ENCODE measurements around the gene BNIP3.

BNIP3 gene

DNA sequence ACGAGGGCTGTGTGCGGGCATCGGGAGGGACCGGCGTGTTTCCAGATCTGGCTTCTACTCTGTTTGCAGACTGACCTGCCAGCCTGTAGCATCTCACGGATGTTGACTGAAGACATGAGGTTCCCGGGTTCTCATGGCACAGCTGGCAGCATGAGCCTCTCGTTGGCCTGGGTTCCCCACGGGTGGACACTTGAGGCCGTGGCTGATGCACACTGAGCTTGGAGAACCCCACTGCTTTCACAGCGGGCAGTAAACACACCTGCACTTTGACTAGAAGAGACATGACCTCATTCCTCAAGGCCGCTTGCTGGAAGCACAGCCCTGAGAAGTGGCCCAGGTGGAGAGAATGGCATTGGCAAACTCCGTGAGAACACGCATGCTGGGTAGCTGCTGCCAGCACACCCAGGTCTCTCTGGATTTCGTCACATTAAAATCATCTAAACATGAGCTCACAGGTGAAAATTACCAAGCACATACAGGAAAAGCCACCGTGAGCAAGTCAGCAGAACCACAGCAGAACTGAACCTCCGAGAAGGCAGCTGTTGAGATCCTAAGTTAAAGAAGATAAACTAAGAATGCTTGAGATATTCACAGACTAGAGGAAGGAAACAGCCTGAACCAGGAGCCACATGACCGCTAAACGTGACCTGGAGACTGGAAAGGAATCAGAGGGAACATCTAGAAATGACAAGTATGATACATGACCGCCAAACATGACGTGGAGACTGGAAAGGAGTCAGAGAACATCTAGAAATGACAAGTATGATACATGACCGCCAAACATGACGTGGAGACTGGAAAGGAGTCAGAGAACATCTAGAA is 32.5 kb downstream of the BNIP3 start:
- Histone ChIP-seq H3K9me3 (ENCODE audit: insufficient read depth, low read length, severe bottlenecking) (no peaks in the 10 kb centered on the region), H3K4me1 (ENCODE audit: insufficient read depth, low read length) (no peaks in the 10 kb centered on the region), H3K36me3 (ENCODE audit: insufficient read depth, low read length) (peaks cover 88% of the 10 kb centered on the region), H4K20me1 (ENCODE audit: insufficient read depth, low read length) (peaks cover 22% of the 10 kb centered on the region), H3K4me3 (ENCODE audit: low read depth in 1 of 2, low read length in 2 of 2) (no peak overlapping the region), H3K27ac (ENCODE audit: low read length) (no peak overlapping the region), H2AFZ (ENCODE audit: low read depth, low read length) (no peak overlapping the region), H3K4me2 (ENCODE audit: insufficient read depth, low read length) (no peak overlapping the region), H3K9ac (ENCODE audit: low read depth, low read length) (no peak overlapping the region), H3K79me2 (ENCODE audit: insufficient read depth, low read length) (no peaks in the 10 kb centered on the region), H3K27me3 (ENCODE audit: insufficient read depth, low read length, poor library complexity) (no peaks in the 10 kb centered on the region)
- TF ChIP-seq, protein P1, sequence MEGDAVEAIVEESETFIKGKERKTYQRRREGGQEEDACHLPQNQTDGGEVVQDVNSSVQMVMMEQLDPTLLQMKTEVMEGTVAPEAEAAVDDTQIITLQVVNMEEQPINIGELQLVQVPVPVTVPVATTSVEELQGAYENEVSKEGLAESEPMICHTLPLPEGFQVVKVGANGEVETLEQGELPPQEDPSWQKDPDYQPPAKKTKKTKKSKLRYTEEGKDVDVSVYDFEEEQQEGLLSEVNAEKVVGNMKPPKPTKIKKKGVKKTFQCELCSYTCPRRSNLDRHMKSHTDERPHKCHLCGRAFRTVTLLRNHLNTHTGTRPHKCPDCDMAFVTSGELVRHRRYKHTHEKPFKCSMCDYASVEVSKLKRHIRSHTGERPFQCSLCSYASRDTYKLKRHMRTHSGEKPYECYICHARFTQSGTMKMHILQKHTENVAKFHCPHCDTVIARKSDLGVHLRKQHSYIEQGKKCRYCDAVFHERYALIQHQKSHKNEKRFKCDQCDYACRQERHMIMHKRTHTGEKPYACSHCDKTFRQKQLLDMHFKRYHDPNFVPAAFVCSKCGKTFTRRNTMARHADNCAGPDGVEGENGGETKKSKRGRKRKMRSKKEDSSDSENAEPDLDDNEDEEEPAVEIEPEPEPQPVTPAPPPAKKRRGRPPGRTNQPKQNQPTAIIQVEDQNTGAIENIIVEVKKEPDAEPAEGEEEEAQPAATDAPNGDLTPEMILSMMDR (IDR thresholded peaks at IDR 0.05; ENCODE audit: borderline replicate concordance, extremely low read depth, low read length, poor library complexity, severe bottlenecking): no peak
- no peak for TF ChIP-seq EZH2 (IDR thresholded peaks at IDR 0.05; ENCODE audit: borderline replicate concordance, low read depth, low read length, severe bottlenecking)
- ATAC-seq (ENCODE audit: insufficient read depth, low read depth): no peak
- DNase-seq: no peak

DNA sequence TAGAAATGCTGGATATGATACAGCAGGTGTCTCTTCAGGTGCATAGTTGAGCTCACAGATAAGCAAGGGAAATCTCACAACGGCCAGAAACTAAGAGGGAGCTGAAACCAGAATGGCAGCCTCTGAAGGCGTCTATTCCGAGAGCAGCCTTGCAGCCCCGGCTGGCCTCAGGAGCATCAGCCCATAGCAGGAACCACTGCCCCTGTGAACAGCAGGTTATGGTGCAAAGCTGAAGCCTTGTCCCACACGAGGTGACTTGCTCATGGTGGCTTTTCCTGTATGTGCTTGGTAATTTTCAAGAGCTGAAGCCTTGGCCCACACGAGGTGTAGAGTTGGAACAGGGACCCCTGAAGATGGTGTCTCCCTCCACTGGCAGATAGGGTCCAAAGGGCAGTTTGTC is 33.2 kb downstream of the BNIP3 start:
- H2AFZ ChIP-seq (ENCODE audit: low read depth, low read length): no peak overlapping the region
- DNase-seq (no peak), ATAC-seq (ENCODE audit: insufficient read depth, low read depth) (no peak)
- peaks cover 18% of the 10 kb centered on the region for H4K20me1 ChIP-seq (ENCODE audit: insufficient read depth, low read length)
- H3K79me2 ChIP-seq (ENCODE audit: insufficient read depth, low read length): no peaks in the 10 kb centered on the region
- peaks cover 88% of the 10 kb centered on the region for H3K36me3 ChIP-seq (ENCODE audit: insufficient read depth, low read length)
- H3K4me2 ChIP-seq (ENCODE audit: insufficient read depth, low read length): no peak overlapping the region
- no peaks in the 10 kb centered on the region for H3K4me1 ChIP-seq (ENCODE audit: insufficient read depth, low read length)
- no peak overlapping the region for H3K27ac ChIP-seq (ENCODE audit: low read length)
- H3K27me3 ChIP-seq (ENCODE audit: insufficient read depth, low read length, poor library complexity): no peaks in the 10 kb centered on the region
- no peak overlapping the region for H3K4me3 ChIP-seq (ENCODE audit: low read depth in 1 of 2, low read length in 2 of 2)
- TF ChIP-seq, protein P1 (IDR thresholded peaks at IDR 0.05; ENCODE audit: borderline replicate concordance, extremely low read depth, low read length, poor library complexity, severe bottlenecking): no peak
- no peak for TF ChIP-seq EZH2 (IDR thresholded peaks at IDR 0.05; ENCODE audit: borderline replicate concordance, low read depth, low read length, severe bottlenecking)
- no peaks in the 10 kb centered on the region for H3K9me3 ChIP-seq (ENCODE audit: insufficient read depth, low read length, severe bottlenecking)
- H3K9ac ChIP-seq (ENCODE audit: low read depth, low read length): no peak overlapping the region

GRCh38 chr10:131947631-131948347 is 33.9 kb downstream of the BNIP3 start:
- Histone ChIP-seq H4K20me1 (ENCODE audit: insufficient read depth, low read length) (peaks cover 13% of the 10 kb centered on the region), H3K36me3 (ENCODE audit: insufficient read depth, low read length) (peaks cover 88% of the 10 kb centered on the region)
- TF ChIP-seq EZH2 (IDR thresholded peaks at IDR 0.05; ENCODE audit: borderline replicate concordance, low read depth, low read length, severe bottlenecking): no peak
- TF ChIP-seq, protein P1 (IDR thresholded peaks at IDR 0.05; ENCODE audit: borderline replicate concordance, extremely low read depth, low read length, poor library complexity, severe bottlenecking): no peak

More at GRCh38 chr10:131947631-131948347, 33.9 kb downstream of the BNIP3 start:
- DNase-seq (no peak), ATAC-seq (ENCODE audit: insufficient read depth, low read depth) (no peak)
- Histone ChIP-seq H3K9me3 (ENCODE audit: insufficient read depth, low read length, severe bottlenecking) (no peaks in the 10 kb centered on the region), H3K9ac (ENCODE audit: low read depth, low read length) (no peak overlapping the region), H3K4me2 (ENCODE audit: insufficient read depth, low read length) (no peak overlapping the region), H3K27me3 (ENCODE audit: insufficient read depth, low read length, poor library complexity) (no peaks in the 10 kb centered on the region), H3K27ac (ENCODE audit: low read length) (no peak overlapping the region), H2AFZ (ENCODE audit: low read depth, low read length) (no peak overlapping the region), H3K79me2 (ENCODE audit: insufficient read depth, low read length) (no peaks in the 10 kb centered on the region), H3K4me1 (ENCODE audit: insufficient read depth, low read length) (no peaks in the 10 kb centered on the region), H3K4me3 (ENCODE audit: low read depth in 1 of 2, low read length in 2 of 2) (no peak overlapping the region)
